ENCODE data around the gene SFTA2.

The SFTA2 gene

GRCh38 chr6:30889496-30889885 is 42.5 kb downstream of the SFTA2 start:
- Histone ChIP-seq H3K36me3 (ENCODE audit: low read depth) (peaks cover 79% of the 10 kb centered on the region), H3K4me1 (ENCODE audit: insufficient read depth, poor library complexity, severe bottlenecking) (peaks cover 33% of the 10 kb centered on the region)
- ATAC-seq (ENCODE audit: low read depth) = no peak

DNA sequence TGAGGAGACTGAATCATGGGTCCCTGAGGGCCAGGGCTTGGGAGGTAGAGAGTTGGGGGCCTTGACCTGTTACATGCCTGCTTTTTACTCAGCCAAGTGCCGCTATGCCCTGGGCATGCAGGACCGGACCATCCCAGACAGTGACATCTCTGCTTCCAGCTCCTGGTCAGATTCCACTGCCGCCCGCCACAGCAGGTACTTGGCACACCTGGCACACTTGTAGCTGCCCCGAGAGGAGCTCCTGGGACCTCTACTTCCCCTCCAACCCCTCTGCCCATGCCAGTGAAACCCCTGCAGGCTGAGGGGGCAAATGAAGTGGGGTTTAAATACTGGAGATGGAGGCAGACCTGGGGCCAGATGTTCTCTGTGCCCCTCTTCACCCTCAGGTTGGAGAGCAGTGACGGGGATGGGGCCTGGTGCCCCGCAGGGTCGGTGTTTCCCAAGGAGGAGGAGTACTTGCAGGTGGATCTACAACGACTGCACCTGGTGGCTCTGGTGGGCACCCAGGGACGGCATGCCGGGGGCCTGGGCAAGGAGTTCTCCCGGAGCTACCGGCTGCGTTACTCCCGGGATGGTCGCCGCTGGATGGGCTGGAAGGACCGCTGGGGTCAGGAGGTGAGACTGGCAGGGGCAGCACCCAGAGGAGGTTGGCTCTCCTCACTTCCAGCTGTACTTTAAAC is 43.0 kb downstream of the SFTA2 start:
- TF ChIP-seq, protein P1, sequence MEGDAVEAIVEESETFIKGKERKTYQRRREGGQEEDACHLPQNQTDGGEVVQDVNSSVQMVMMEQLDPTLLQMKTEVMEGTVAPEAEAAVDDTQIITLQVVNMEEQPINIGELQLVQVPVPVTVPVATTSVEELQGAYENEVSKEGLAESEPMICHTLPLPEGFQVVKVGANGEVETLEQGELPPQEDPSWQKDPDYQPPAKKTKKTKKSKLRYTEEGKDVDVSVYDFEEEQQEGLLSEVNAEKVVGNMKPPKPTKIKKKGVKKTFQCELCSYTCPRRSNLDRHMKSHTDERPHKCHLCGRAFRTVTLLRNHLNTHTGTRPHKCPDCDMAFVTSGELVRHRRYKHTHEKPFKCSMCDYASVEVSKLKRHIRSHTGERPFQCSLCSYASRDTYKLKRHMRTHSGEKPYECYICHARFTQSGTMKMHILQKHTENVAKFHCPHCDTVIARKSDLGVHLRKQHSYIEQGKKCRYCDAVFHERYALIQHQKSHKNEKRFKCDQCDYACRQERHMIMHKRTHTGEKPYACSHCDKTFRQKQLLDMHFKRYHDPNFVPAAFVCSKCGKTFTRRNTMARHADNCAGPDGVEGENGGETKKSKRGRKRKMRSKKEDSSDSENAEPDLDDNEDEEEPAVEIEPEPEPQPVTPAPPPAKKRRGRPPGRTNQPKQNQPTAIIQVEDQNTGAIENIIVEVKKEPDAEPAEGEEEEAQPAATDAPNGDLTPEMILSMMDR (IDR thresholded peaks at IDR 0.05; ENCODE audit: poor library complexity, severe bottlenecking) = no peak
- ATAC-seq (ENCODE audit: low read depth) = no peak
- H3K27ac ChIP-seq (ENCODE audit: poor library complexity, severe bottlenecking) = peak overlapping the region; percentile 95

More at GRCh38 chr6:30889496-30889885, 42.5 kb downstream of the SFTA2 start:
- H3K4me3 ChIP-seq (ENCODE audit: severe bottlenecking) = no peak overlapping the region
- no peak for DNase-seq (ENCODE audit: low spot score)
- TF ChIP-seq, protein P1 (IDR thresholded peaks at IDR 0.05; ENCODE audit: poor library complexity, severe bottlenecking) = no peak
- no peaks in the 10 kb centered on the region for H3K27me3 ChIP-seq (ENCODE audit: insufficient read depth, poor library complexity, severe bottlenecking)
- no peaks in the 10 kb centered on the region for H3K9me3 ChIP-seq (ENCODE audit: severe bottlenecking)
- H3K27ac ChIP-seq (ENCODE audit: poor library complexity, severe bottlenecking) = peak overlapping the region; percentile 95

GRCh38 chr6:30887901-30888815 is 43.8 kb downstream of the SFTA2 start:
- no peak overlapping the region for H3K4me3 ChIP-seq (ENCODE audit: severe bottlenecking)

More for the DNA sequence above, 43.0 kb downstream of the SFTA2 start:
- H3K9me3 ChIP-seq (ENCODE audit: severe bottlenecking) = no peaks in the 10 kb centered on the region
- no peak overlapping the region for H3K4me3 ChIP-seq (ENCODE audit: severe bottlenecking)
- no peak for DNase-seq (ENCODE audit: low spot score)
- H3K36me3 ChIP-seq (ENCODE audit: low read depth) = peaks cover 74% of the 10 kb centered on the region
- H3K4me1 ChIP-seq (ENCODE audit: insufficient read depth, poor library complexity, severe bottlenecking) = peaks cover 33% of the 10 kb centered on the region
- no peaks in the 10 kb centered on the region for H3K27me3 ChIP-seq (ENCODE audit: insufficient read depth, poor library complexity, severe bottlenecking)

DNA sequence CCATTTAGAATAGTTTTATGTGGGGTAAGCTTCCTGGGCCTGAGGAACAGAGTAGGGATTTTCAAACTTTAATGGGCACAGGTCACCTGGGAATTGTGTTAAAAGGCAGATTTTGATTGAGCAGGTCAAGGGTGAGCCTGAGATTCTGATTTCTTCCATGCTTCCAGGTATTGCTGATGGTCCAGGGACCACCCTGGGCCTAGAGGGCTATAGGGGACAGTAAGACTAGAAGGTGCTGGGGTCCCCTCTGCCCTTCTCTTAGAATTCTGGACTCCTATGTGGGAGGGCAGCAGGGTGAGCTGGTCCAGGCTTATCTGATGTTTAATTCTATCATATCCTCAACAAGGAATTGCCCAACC is 45.1 kb downstream of the SFTA2 start:
- Histone ChIP-seq H3K27ac (ENCODE audit: poor library complexity, severe bottlenecking) (peak overlapping the region; percentile 95), H3K27me3 (ENCODE audit: insufficient read depth, poor library complexity, severe bottlenecking) (no peaks in the 10 kb centered on the region), H3K36me3 (ENCODE audit: low read depth) (peaks cover 53% of the 10 kb centered on the region), H3K4me3 (ENCODE audit: severe bottlenecking) (no peak overlapping the region), H3K9me3 (ENCODE audit: severe bottlenecking) (no peaks in the 10 kb centered on the region), H3K4me1 (ENCODE audit: insufficient read depth, poor library complexity, severe bottlenecking) (peaks cover 41% of the 10 kb centered on the region)
- TF ChIP-seq, protein P1 (IDR thresholded peaks at IDR 0.05; ENCODE audit: poor library complexity, severe bottlenecking) = no peak
- ATAC-seq (ENCODE audit: low read depth) = no peak
- DNase-seq (ENCODE audit: low spot score) = no peak

More at GRCh38 chr6:30887901-30888815, 43.8 kb downstream of the SFTA2 start:
- Histone ChIP-seq H3K36me3 (ENCODE audit: low read depth) (peaks cover 66% of the 10 kb centered on the region), H3K27me3 (ENCODE audit: insufficient read depth, poor library complexity, severe bottlenecking) (no peaks in the 10 kb centered on the region), H3K4me1 (ENCODE audit: insufficient read depth, poor library complexity, severe bottlenecking) (peaks cover 33% of the 10 kb centered on the region), H3K9me3 (ENCODE audit: severe bottlenecking) (no peaks in the 10 kb centered on the region), H3K27ac (ENCODE audit: poor library complexity, severe bottlenecking) (peak overlapping the region; percentile 95)
- ATAC-seq (ENCODE audit: low read depth) = no peak
- no peak for DNase-seq (ENCODE audit: low spot score)
- TF ChIP-seq, protein P1 (IDR thresholded peaks at IDR 0.05; ENCODE audit: poor library complexity, severe bottlenecking) = no peak
